Measurements from ENCODE around the gene TSBP1. TPM values are rescaled to one million over a fixed set of nuclear protein-coding genes. Genes with fewer than 3 reads are reported as not detected.

TSBP1 gene
- total RNA-seq, 1 donor from 2014 or later: not detected

- TF ChIP-seq CTCF (IDR thresholded peaks at IDR 0.05): no peak
- Mint-ChIP-seq H3K36me3 (ENCODE audit: low read depth) (no peaks in the 10 kb centered on the region), H3K4me1 (ENCODE audit: low read depth) (peaks cover 8% of the 10 kb centered on the region)
Observed at GRCh38 chr6:32247401-32247800, 124.3 kb downstream of the TSBP1 start.

GRCh38 chr6:32244946-32245398 lies 126.7 kb downstream of the TSBP1 start:
- Mint-ChIP-seq H3K27me3 (ENCODE audit: low read depth) (peaks cover 24% of the 10 kb centered on the region), H3K27ac (ENCODE audit: unreplicated experiment) (peak overlapping the region; percentile 63), H3K9me3 (ENCODE audit: low read depth) (peaks cover 3% of the 10 kb centered on the region), H3K4me1 (ENCODE audit: low read depth) (peaks cover 8% of the 10 kb centered on the region), H3K4me3 (ENCODE audit: unreplicated experiment) (peak overlapping the region; percentile 51), H3K36me3 (ENCODE audit: low read depth) (peaks cover 2% of the 10 kb centered on the region)
- no peak for DNase-seq (ENCODE audit: low spot score)
- peak; percentile 98 for TF ChIP-seq CTCF (IDR thresholded peaks at IDR 0.05)

More at GRCh38 chr6:32247401-32247800, 124.3 kb downstream of the TSBP1 start:
- Mint-ChIP-seq H3K9me3 (ENCODE audit: low read depth) (peaks cover 3% of the 10 kb centered on the region), H3K4me3 (ENCODE audit: unreplicated experiment) (no peak overlapping the region), H3K27ac (ENCODE audit: unreplicated experiment) (no peak overlapping the region), H3K27me3 (ENCODE audit: low read depth) (peaks cover 17% of the 10 kb centered on the region)
- no peak for DNase-seq (ENCODE audit: low spot score)

GRCh38 chr6:32244270-32244669 lies 127.4 kb downstream of the TSBP1 start:
- Mint-ChIP-seq H3K4me3 (ENCODE audit: unreplicated experiment) (no peak overlapping the region), H3K9me3 (ENCODE audit: low read depth) (peaks cover 3% of the 10 kb centered on the region), H3K36me3 (ENCODE audit: low read depth) (peaks cover 2% of the 10 kb centered on the region), H3K27me3 (ENCODE audit: low read depth) (peaks cover 24% of the 10 kb centered on the region), H3K4me1 (ENCODE audit: low read depth) (peaks cover 8% of the 10 kb centered on the region), H3K27ac (ENCODE audit: unreplicated experiment) (no peak overlapping the region)
- DNase-seq (ENCODE audit: low spot score): no peak
- TF ChIP-seq CTCF (IDR thresholded peaks at IDR 0.05): no peak

Other genes with a start within 250 kb of the TSBP1 start
- gene ATF6B, start 243.7 kb downstream of the TSBP1 start, total RNA-seq: 68.0 to 86.5 TPM (median 68.7 TPM) in 3 replicates
- 4.3 to 6.3 TPM (median 4.9 TPM) in 3 replicates for gene FKBPL, start 241.6 kb downstream of the TSBP1 start, total RNA-seq
- gene PRRT1, start 220.0 kb downstream of the TSBP1 start, total RNA-seq: 0.73 to 1.6 TPM (median 1.3 TPM) in 3 replicates
- gene PPT2, start 217.8 kb downstream of the TSBP1 start, total RNA-seq: 35.6 to 37.9 TPM (median 35.8 TPM) in 3 replicates
- gene EGFL8, start 207.3 kb downstream of the TSBP1 start, total RNA-seq: 14.3 to 16.3 TPM (median 15.4 TPM) in 3 replicates
- gene AGPAT1, start 195.8 kb downstream of the TSBP1 start, total RNA-seq: 66.7 to 77.2 TPM (median 67.0 TPM) in 3 replicates
- gene RNF5, start 193.5 kb downstream of the TSBP1 start, total RNA-seq: 45.2 to 48.0 TPM (median 45.2 TPM) in 3 replicates
- 2.6 to 4.9 TPM (median 3.6 TPM) in 3 replicates for gene AGER, start 187.7 kb downstream of the TSBP1 start, total RNA-seq
- gene PBX2, start 181.7 kb downstream of the TSBP1 start, total RNA-seq: 58.6 to 66.5 TPM (median 66.3 TPM) in 3 replicates
- gene GPSM3, start 179.3 kb downstream of the TSBP1 start, total RNA-seq: 3.6 to 5.6 TPM (median 5.4 TPM) in 3 replicates
- gene NOTCH4, start 147.8 kb downstream of the TSBP1 start, total RNA-seq: 0.82 to 1.6 TPM (median 1.4 TPM) in 3 replicates
- gene BTNL2, start 35.3 kb upstream of the TSBP1 start, total RNA-seq: not detected in 3 replicates
- not detected in 3 replicates for gene HLA-DRA, start 68.0 kb upstream of the TSBP1 start, total RNA-seq
- gene HLA-DRB5, start 158.4 kb upstream of the TSBP1 start, total RNA-seq: not detected in 3 replicates
- not detected in 3 replicates for gene HLA-DRB1, start 217.9 kb upstream of the TSBP1 start, total RNA-seq